ENCODE measurements around the gene CERS4.

GRCh38 chr19:8305798-8306197, 96.6 kb downstream of the CERS4 start:
- TF ChIP-seq USF1 (IDR thresholded peaks at IDR 0.05; ENCODE audit: borderline replicate concordance, extremely low read length, insufficient read depth, low read depth, low read length), result no peak
- no peak for TF ChIP-seq MYC (IDR thresholded peaks at IDR 0.05; ENCODE audit: insufficient read depth, insufficient read length, insufficient replicate concordance, low read length, severe bottlenecking)
- no peak for TF ChIP-seq CTCF (IDR thresholded peaks at IDR 0.05 in 2 of 3, conservative IDR thresholded peaks at IDR 0.05 in 1 of 3; ENCODE audit: control insufficient read depth in 2 of 3, extremely low read depth in 1 of 3, insufficient read depth in 1 of 3, low read depth in 3 of 3, low read length in 3 of 3)
- no peak for TF ChIP-seq E2F4 (IDR thresholded peaks at IDR 0.05; ENCODE audit: low read depth, low read length)
